CD4-positive, CD25-positive, alpha-beta regulatory T cell (primary cell): ENCODE data around the gene TEX19. TPM values are rescaled to one million over a fixed set of nuclear protein-coding genes. Genes with fewer than 3 reads are reported as not detected.

Experiments used
- ATAC-seq, 2 donors: fragments of 150-1000 bp; cut with Tn5 transposase; one replicate each; pipeline ENCODE4 v1.10.0; 2021; ENCODE audit warnings: low read depth in 2 of 2, moderate number of reproducible peaks in 2 of 2, moderate library complexity in 1 of 2
- DNase-seq, 3 donors: peaks; one replicate each; pipeline versions ENCODE4 v3.0.0 to v3.0.0-alpha.2; 2012 to 2022; ENCODE audit warnings: mixed read lengths in 1 of 3
- H3K27ac ChIP-seq: one replicate; pipeline ENCODE4 v1.7.0; 2013; ENCODE audit warnings: mild to moderate bottlenecking, low read length; ENCODE audit not compliant: insufficient read depth, poor library complexity, severe bottlenecking
- H3K27me3 ChIP-seq: one replicate; pipeline ENCODE4 v1.7.0; 2013; ENCODE audit warnings: low read length; ENCODE audit not compliant: control insufficient read depth, insufficient read depth
- H3K36me3 ChIP-seq: one replicate; pipeline ENCODE4 v1.7.0; 2013; ENCODE audit warnings: mild to moderate bottlenecking, low read length, moderate library complexity; ENCODE audit not compliant: control insufficient read depth, insufficient read depth
- H3K4me1 ChIP-seq: 2 replicates; pipeline ENCODE4 v1.7.0; 2013; ENCODE audit warnings: mild to moderate bottlenecking, low read length; ENCODE audit not compliant: insufficient read depth, control insufficient read depth, poor library complexity, severe bottlenecking
- H3K4me3 ChIP-seq: one replicate; pipeline ENCODE4 v1.7.0; 2013; ENCODE audit warnings: low read depth, mild to moderate bottlenecking, low read length, moderate library complexity
- H3K9me3 ChIP-seq, 2 experiments: 1 replicate in 1 of 2; 2 replicates in 1 of 2; pipeline ENCODE4 v1.7.0; 2013; ENCODE audit warnings: low read length in 2 of 2, mild to moderate bottlenecking in 1 of 2, moderate library complexity in 1 of 2; ENCODE audit not compliant: control insufficient read depth in 2 of 2
- H3K27ac Mint-ChIP-seq, 3 donors: one replicate each; pipeline ENCODE4 v1.8.0; 2020 to 2022; ENCODE audit warnings: mild to moderate bottlenecking in 3 of 3, mixed read lengths in 3 of 3, moderate library complexity in 2 of 3
- H3K27me3 Mint-ChIP-seq: one replicate; pipeline ENCODE4 v1.8.0; 2022; ENCODE audit warnings: mild to moderate bottlenecking, mixed read lengths
- H3K36me3 Mint-ChIP-seq: one replicate; pipeline ENCODE4 v1.8.0; 2020; ENCODE audit warnings: mixed read lengths
- H3K4me1 Mint-ChIP-seq, 4 donors: one replicate each; pipeline ENCODE4 v1.8.0; 2020 to 2022; ENCODE audit warnings: mixed read lengths in 4 of 4, mild to moderate bottlenecking in 1 of 4
- H3K4me3 Mint-ChIP-seq, 4 donors: one replicate each; pipeline ENCODE4 v1.8.0; 2020 to 2022; ENCODE audit warnings: mild to moderate bottlenecking in 4 of 4, mixed read lengths in 4 of 4, moderate library complexity in 3 of 4
- H3K9me3 Mint-ChIP-seq, 7 donors: one replicate each; pipeline ENCODE4 v1.8.0; 2020 to 2022; ENCODE audit warnings: mixed read lengths in 7 of 7, mild to moderate bottlenecking in 3 of 7, moderate library complexity in 2 of 7
- polyA plus RNA-seq, 4 donors: library from polyadenylated mRNA; unstranded; fragments of 300-500 nt; fragmentation: Illumina TruSeq; gene quantifications; one replicate each; pipeline ENCODE4 v1.2.3, GENCODE V29; 2021
- total RNA-seq: library from RNA; stranded (reverse); gene quantifications from one replicate; pipeline ENCODE4 v1.2.3, GENCODE V29; 2022

Gene TEX19
- total and polyA plus RNA-seq, 5 donors from 2014 or later: not detected

DNA sequence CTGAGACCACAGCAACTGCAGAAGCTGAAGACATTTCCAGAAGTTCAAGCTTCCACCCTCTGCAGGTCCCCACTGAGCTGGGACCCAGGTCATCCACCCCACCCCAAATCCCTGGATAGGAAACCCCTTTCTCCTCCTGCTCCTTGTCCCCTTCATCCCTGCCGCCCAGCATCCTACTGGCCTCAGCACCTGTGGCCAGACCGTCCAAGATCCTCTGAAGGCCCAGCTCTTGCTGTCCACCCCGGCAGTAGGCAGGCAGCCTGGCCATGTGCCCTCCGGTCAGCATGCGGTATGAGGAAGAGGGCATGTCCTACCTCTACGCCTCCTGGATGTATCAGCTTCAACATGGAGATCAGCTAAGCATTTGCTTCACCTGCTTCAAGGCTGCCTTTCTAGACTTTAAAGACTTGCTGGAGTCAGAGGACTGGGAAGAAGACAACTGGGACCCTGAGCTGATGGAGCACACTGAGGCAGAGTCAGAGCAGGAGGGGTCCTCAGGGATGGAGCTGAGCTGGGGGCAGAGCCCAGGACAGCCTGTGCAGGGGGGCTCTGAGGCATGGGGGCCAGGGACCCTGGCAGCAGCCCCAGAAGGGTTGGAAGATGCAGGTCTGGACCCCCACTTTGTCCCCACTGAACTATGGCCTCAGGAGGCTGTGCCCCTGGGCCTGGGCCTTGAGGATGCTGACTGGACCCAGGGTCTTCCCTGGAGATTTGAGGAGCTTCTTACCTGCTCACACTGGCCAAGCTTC is 3.0 kb downstream of the TEX19 start:
- peaks cover 22% of the 10 kb centered on the region for H3K27me3 Mint-ChIP-seq
- ATAC-seq (no peak), DNase-seq (no peak)
- no peak overlapping the region for H3K4me3 Mint-ChIP-seq
- Histone ChIP-seq H3K4me3 (no peak overlapping the region), H3K4me1 (no peaks in the 10 kb centered on the region), H3K9me3 (no peaks in the 10 kb centered on the region), H3K36me3 (no peaks in the 10 kb centered on the region), H3K27me3 (peaks cover 3% of the 10 kb centered on the region), H3K27ac (no peak overlapping the region)
- H3K9me3 Mint-ChIP-seq: no peaks in the 10 kb centered on the region
- H3K4me1 Mint-ChIP-seq: peaks cover 0 to 7% (median 6%) of the 10 kb centered on the region in 4 donors
- H3K36me3 Mint-ChIP-seq: no peaks in the 10 kb centered on the region
- H3K27ac Mint-ChIP-seq: no peak overlapping the region

DNA sequence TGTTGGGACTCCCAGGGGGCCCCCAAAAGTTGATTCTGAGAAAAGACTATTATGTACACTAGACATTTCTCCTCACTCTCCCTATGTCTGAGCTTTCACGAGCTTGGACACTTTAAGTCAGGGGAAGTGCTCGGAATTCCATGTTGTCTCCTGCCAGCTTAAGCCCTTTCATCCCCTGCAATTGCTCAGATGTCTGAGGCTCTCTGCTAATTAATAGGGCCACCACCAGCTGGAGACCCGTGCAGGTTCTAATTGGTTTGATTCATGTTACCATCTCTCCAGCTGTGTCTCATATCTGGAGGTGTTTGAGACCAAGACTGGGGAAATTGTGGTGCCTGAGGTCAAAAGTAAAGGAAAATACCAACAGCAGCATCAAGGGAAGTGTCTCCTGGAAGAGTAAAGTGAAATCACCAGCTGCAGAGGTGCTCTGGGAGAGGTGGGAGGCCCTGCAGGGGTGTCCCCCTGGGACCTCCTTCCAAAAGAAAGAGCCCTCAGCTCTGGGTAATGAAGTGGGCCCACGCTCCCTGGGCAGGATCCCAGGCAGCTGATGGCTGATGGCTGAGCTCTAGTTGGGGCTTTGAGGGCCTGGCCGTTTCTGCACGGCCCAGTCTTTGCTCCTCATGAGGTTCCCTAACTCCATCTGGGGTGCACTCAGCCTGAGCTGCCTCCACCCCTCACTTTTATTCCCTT is 6.7 kb downstream of the TEX19 start:
- Histone ChIP-seq H3K9me3 (no peaks in the 10 kb centered on the region), H3K27me3 (no peaks in the 10 kb centered on the region), H3K27ac (no peak overlapping the region), H3K36me3 (no peaks in the 10 kb centered on the region), H3K4me1 (peaks cover 6% of the 10 kb centered on the region), H3K4me3 (no peak overlapping the region)
- ATAC-seq: no peak
- Mint-ChIP-seq H3K27ac (no peak overlapping the region), H3K9me3 (no peaks in the 10 kb centered on the region), H3K4me3 (no peak overlapping the region), H3K27me3 (peaks cover 24% of the 10 kb centered on the region), H3K36me3 (no peaks in the 10 kb centered on the region), H3K4me1 (peaks cover 0 to 5% (median 0%) of the 10 kb centered on the region in 4 donors)
- no peak for DNase-seq

DNA sequence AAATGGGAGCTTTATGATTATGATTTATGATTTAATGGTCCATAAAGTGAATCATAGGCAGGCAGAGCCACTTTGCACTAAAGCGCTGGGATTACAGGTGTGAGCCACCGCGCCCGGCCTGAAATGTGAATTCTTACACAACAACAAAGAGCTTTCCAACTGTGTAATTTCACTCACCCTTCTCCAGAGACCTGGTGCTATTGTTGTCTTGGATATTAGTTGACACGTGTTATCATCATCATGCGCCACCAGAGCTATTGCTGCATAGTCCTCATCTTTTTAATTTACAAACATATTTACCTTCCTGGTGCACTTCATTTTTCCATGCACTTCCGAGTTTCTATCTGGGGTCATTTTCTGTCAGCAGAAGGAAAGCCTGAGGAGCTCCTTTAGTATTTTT is 7.7 kb downstream of the TEX19 start:
- H3K4me3 ChIP-seq: no peak overlapping the region
- H3K4me3 Mint-ChIP-seq: no peak overlapping the region
- no peaks in the 10 kb centered on the region for H3K27me3 ChIP-seq
- DNase-seq (no peak), ATAC-seq (no peak)
- peaks cover 0 to 11% (median 1%) of the 10 kb centered on the region in 4 donors for H3K4me1 Mint-ChIP-seq
- H3K36me3 ChIP-seq: no peaks in the 10 kb centered on the region
- no peaks in the 10 kb centered on the region for H3K9me3 ChIP-seq
- H3K36me3 Mint-ChIP-seq: no peaks in the 10 kb centered on the region
- no peak overlapping the region for H3K27ac ChIP-seq
- no peak overlapping the region for H3K27ac Mint-ChIP-seq
- H3K9me3 Mint-ChIP-seq: no peaks in the 10 kb centered on the region
- H3K27me3 Mint-ChIP-seq: peaks cover 25% of the 10 kb centered on the region
- H3K4me1 ChIP-seq: peaks cover 13% of the 10 kb centered on the region

DNA sequence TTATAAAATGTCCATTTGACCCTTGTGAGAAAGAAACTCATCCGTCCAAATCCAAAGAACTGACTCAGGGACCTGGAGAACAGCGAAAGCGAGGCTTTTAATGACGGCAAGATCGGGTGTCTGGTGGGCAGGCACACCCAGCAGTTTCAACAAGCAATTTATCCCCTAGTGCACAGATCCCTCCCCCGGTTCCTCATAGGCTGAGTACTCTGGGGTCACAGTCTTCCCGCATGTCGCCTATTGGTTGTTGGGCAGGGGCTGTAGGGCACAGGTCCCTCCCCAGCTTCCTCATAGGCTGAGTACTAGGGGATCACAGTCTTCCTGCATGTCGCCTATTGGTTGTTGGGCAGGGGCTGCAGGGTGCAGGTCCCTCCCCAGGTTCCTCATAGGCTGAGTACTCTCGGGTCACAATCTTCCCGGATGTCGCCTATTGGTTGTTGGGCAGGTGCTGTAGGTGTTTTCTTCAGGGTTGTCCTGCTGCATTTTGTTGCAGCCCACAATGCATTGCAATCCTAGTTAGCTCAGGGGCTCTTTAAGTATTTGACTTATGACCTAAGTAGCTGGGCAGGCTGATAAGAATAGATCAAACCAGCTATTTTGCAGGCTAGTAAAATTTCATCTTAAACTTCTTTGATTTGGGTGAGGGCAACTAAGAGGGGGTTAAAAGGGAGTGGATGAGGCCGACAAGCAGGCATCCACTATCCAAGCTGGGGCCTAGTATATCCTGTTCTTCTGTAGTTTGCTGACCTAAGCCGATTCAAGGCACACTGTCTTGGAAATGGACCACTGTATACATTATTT is 8.9 kb downstream of the TEX19 start:
- Histone ChIP-seq H3K4me3 (no peak overlapping the region), H3K36me3 (no peaks in the 10 kb centered on the region), H3K27me3 (no peaks in the 10 kb centered on the region), H3K27ac (no peak overlapping the region), H3K9me3 (no peaks in the 10 kb centered on the region), H3K4me1 (peaks cover 19% of the 10 kb centered on the region)
- H3K4me1 Mint-ChIP-seq: peaks cover 0 to 13% (median 1%) of the 10 kb centered on the region in 4 donors
- H3K9me3 Mint-ChIP-seq: no peaks in the 10 kb centered on the region
- H3K36me3 Mint-ChIP-seq: no peaks in the 10 kb centered on the region
- no peak for DNase-seq
- H3K4me3 Mint-ChIP-seq: no peak overlapping the region
- H3K27ac Mint-ChIP-seq: no peak overlapping the region
- H3K27me3 Mint-ChIP-seq: peaks cover 29% of the 10 kb centered on the region
- ATAC-seq: no peak

DNA sequence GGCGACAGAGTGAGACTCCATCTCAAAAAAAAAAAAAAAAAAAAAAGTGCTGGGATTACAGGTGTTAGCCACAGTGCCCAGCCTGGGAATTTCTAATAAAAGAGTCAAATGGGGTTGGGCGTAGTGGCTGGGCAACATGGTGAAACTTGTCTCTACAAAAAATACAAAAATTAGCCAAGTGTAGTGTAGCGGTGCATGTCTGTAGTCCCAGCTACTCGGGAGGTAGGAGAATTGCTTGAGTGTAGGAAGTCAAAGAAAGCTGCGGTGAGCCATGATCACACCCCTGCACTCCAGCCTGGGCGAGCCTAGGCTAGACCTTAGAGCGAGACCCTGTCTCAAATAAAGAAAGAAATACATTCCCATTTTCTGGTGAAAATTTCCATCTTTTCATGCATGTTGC is 10.2 kb downstream of the TEX19 start:
- Mint-ChIP-seq H3K27ac (no peak overlapping the region), H3K4me1 (peaks cover 0 to 13% (median 1%) of the 10 kb centered on the region in 4 donors), H3K27me3 (peaks cover 32% of the 10 kb centered on the region), H3K4me3 (no peak overlapping the region), H3K36me3 (no peaks in the 10 kb centered on the region), H3K9me3 (no peaks in the 10 kb centered on the region)
- Histone ChIP-seq H3K36me3 (no peaks in the 10 kb centered on the region), H3K4me1 (peaks cover 19% of the 10 kb centered on the region), H3K9me3 (no peaks in the 10 kb centered on the region), H3K4me3 (no peak overlapping the region), H3K27me3 (no peaks in the 10 kb centered on the region), H3K27ac (no peak overlapping the region)
- no peak for ATAC-seq
- no peak for DNase-seq

DNA sequence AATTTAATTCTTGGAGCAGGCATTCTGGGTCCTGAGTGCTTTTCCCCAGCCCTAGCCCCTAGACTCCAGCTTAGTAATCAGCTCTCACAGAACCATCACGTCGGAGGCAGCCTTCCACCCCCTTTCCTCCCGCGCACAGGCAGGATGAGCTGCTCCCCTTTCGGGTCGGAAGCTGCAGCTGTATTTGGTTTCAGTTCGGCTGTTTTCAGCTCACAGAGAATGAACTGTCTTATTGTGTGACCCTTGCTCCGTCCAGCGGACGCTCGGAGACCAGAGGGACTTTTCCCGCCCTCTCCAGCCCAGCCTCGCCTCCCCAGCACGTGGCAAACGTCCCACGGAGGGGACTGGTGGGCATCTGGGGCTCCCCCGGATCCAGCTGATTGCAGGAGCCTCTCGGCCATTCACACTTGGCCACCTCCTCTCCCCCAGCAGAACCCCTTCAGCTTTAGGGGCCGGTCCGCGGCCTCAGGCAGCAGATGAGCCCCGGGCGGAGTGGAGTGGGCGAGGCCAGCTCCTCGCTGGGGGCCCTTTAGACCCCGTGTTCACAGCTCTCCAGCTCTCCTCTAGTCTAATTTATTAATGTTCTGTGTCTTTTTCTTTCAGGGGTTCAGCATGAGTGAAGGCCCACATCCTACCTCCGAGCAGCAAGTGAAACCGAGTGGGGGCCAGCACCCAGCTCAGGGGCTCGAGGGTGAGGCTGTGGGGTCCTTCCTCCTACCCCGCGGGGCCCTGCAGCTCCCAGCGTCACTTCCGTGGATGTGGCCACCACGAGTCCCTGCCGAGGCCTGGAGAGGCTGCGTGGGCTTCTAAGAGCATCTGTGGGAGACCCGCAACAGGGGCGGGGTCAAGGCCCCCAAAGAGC is 11.7 kb downstream of the TEX19 start:
- Mint-ChIP-seq H3K9me3 (no peaks in the 10 kb centered on the region), H3K36me3 (no peaks in the 10 kb centered on the region), H3K4me3 (peak overlapping the region in 3 of 4 donors; percentile 15 to 82 (median 78)), H3K27ac (no peak overlapping the region), H3K27me3 (peaks cover 34% of the 10 kb centered on the region), H3K4me1 (peaks cover 0 to 13% (median 1%) of the 10 kb centered on the region in 4 donors)
- Histone ChIP-seq H3K9me3 (no peaks in the 10 kb centered on the region), H3K27ac (no peak overlapping the region), H3K36me3 (no peaks in the 10 kb centered on the region), H3K4me1 (peaks cover 19% of the 10 kb centered on the region), H3K4me3 (no peak overlapping the region), H3K27me3 (no peaks in the 10 kb centered on the region)
- ATAC-seq (peak in 1 of 2 donors; percentile 46), DNase-seq (peak in 1 of 3 donors; percentile 54)
